Ovary (tissue), 3 donors: ENCODE data around the gene APLN.

Source experiments
- EP300 ChIP-seq: sonication (generic); formaldehyde crosslinking; IDR thresholded peaks from one replicate; pipeline ENCODE4 v1.6.1; 2017; ENCODE audit warnings: antibody characterized with exemption
- POLR2A ChIP-seq: fragments of 450-650 bp; IDR thresholded peaks from one replicate; pipeline ENCODE4 v1.6.1; 2017; ENCODE audit warnings: antibody characterized with exemption, mild to moderate bottlenecking, moderate library complexity
- TF ChIP-seq, protein P1 (sequence below), 3 donors: fragments of 450-650 bp in 2 of 3; fragments of 200-600 bp in 1 of 3; IDR thresholded peaks; one replicate each; pipeline versions ENCODE4 v1.5.1 to v1.8.0; 2016 to 2022; ENCODE audit warnings: antibody characterized with exemption in 3 of 3, mild to moderate bottlenecking in 1 of 3
- donor health status: DM: no; HTN: no; CAD: no.

DNA sequence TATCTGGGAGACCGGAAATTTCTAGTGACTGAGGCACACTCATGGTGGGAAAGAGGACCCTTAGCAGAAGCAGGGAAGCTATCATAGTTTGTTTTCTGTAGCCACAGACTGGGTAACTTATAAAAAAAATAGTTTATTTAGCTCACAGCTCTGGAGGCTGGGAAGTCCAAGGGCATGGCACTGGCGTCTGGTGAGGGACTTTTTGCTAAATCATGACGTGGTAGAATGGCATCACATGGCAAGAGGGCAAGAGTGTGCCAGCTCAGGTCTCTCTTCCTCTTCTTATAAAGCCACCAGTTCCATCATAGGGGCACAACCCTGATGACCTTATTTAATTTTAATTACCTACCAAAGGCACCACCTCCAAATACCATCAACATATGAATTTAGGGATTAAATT lies 13.3 kb downstream of the APLN start:
- TF ChIP-seq, protein P1, sequence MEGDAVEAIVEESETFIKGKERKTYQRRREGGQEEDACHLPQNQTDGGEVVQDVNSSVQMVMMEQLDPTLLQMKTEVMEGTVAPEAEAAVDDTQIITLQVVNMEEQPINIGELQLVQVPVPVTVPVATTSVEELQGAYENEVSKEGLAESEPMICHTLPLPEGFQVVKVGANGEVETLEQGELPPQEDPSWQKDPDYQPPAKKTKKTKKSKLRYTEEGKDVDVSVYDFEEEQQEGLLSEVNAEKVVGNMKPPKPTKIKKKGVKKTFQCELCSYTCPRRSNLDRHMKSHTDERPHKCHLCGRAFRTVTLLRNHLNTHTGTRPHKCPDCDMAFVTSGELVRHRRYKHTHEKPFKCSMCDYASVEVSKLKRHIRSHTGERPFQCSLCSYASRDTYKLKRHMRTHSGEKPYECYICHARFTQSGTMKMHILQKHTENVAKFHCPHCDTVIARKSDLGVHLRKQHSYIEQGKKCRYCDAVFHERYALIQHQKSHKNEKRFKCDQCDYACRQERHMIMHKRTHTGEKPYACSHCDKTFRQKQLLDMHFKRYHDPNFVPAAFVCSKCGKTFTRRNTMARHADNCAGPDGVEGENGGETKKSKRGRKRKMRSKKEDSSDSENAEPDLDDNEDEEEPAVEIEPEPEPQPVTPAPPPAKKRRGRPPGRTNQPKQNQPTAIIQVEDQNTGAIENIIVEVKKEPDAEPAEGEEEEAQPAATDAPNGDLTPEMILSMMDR (IDR thresholded peaks at IDR 0.05): no peak
- no peak for TF ChIP-seq POLR2A
- TF ChIP-seq EP300: no peak
